ENCODE data around the gene TUBA1A.

- TF ChIP-seq CTCF (IDR thresholded peaks at IDR 0.05), result no peak
- no peak for TF ChIP-seq POLR2AphosphoS5 (IDR thresholded peaks at IDR 0.05)
- TF ChIP-seq EP300 (IDR thresholded peaks at IDR 0.05), result no peak
These were observed 41.9 kb upstream of the TUBA1A start for GRCh38 chr12:49230805-49231194.
